ENCODE measurements around the gene ABCG1. TPM values are rescaled to one million over a fixed set of nuclear protein-coding genes. Genes with fewer than 3 reads are reported as not detected.

The ABCG1 gene
- total RNA-seq, 1 experiment from 2014 or later: 20.3 TPM

DNA sequence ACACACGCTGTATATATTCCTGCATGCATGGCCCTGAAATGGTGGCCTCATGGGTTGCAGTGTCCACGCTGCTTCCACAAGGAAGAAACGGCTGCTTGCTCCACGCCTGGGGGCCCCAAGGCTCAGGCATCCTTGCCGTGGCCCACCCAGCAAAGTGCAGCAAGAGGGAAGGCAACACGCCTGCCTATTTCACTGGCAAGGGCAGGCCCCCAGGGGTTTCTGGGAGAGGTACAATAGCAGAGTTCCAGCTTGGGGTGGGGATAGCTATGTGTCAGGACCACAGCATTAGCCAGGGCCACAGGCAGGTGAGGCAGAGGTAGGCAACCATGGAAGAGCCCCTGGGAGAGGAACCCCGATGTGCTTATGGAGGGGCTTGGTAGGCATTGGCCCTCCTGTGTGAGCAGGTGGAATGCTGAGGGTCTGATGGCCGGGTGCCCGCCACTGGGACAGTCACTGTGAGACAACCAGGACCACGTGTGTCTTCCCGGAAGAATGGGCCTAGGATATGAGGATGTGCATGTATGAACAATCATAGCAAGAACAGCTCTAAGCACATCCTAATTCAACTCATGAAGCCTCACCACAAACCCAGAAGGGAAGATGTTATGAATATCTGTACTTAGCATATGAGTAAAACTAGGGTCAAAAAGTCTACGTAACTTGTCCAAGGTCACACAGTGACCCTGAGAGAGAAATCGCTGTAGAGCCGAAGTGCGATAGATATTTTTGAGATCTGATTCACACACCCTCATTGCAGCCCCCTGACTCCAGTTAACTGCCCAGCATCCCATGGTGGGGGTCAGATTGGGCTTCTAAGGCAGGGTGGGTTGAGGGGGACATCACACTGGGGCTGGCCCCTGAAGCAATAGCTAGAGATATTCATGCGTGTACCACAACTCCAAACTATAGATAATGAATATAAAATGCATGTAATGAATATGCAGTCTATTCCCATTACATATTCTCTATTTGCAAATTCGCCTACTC lies 120.1 kb downstream of the ABCG1 start:
- no peak for DNase-seq (ENCODE audit: extremely low read depth, low read depth)

DNA sequence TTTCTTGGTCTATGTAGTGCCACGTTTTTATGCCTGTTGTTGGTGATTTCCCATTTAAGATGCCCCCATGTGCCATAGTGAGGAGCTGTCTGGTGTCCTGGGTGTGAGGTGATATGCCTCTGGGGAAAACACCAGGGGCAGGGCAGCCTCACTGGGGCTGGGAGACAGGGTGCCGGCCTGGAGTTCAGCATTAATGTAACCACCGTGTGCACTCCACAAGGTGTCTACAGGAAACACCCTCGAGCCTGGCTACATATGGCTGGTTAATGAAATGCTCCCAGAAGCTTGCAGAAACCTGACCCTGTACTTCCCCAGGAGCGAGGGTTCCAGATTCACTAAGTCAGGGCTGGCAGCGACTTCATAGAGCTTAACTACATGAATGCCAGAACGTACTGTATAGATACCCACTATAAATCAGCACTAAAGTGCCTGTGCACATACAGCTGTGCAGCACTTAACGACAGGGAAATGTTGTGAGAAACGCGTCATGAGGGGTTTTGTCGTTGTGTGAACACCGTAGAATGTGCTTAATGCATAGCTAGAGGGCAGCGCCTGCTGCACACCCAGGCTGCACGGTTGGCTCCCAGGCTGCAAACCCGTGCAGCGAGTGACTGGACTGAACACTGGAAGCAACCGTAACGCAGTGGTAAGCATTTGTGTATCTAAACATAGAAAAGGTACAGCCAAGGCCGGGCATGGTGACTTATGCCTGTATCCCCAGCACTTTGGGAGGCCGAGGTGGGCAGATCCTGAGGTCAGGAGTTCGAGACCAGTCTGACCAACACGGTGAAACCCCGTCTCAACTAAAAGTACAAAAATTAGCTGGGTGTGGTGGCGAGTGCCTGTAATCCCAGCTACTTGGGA lies 121.5 kb downstream of the ABCG1 start:
- DNase-seq (ENCODE audit: extremely low read depth, low read depth): no peak

DNA sequence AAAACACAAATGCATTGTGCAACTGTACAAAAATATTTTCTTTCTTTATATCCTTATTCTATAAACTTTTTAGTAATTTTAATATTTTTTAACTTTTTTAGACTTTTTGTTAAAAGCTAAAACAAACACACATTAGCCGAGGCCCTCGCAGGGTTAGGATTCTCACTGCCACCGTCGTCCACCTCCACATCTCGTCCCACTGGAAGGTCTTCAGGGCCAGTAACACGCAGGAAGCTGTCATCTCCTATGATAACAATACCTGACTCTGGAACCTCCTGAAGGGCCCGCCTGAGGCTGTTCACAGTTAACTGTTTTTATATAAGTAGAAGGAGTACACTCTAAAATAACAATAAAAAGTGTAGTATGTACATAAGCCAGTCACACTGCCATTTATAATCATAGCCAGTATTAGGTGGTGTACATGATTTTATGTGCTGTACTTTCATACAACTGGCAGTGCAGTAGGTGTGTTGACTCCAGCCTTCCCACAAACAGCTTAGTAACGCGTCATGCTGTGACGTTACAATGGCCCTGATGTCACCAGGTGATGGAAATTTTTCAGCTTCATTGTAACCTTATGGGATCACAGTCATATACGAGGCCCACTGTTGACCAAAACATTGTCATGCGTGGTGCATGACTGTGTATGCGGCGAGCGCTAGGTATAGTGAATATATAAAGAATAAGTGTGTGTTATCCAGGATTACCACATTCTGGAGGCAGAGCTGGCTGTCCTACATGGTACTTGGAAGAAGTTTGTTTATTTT lies 123.0 kb downstream of the ABCG1 start:
- DNase-seq (ENCODE audit: extremely low read depth, low read depth): no peak

DNA sequence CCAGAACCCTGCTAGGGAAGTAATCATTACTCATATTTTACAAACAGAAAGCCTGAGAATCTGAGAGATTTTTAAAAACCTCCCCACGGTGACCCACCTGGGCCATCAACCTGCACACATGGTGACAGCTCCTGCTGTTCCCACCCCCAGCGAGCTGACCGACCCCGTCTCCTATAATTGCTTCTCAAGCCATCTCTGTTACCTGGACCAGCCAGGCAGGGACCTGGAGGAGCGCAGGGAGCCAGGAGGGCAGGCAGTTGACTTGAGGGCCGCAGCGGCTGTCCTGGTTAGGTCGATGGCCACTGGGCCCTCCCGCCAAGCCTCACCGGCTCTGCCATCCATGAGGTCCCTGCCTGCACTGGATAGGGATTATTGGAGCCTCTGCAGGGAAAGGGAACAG lies 124.2 kb downstream of the ABCG1 start:
- DNase-seq (ENCODE audit: extremely low read depth, low read depth): no peak

DNA sequence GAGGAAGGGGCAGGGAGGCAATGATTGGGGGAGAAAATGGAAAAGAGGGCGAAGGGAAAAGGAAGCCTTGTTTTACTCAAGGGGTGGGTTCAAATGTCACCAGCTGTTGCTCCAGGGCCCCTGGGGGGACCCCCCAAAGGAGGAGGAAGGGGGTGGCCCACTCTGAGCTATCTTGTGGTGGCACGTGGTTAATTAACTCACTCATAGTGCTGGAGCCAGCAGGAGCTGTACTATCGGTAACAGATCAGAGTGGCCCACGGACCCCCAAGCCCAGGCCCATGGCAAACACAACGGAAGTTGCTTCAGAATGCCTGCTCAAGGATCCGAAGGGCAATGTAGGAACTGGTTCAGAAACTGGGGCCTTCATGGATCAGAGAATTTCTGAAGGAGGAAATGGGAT lies 124.6 kb downstream of the ABCG1 start:
- no peak for DNase-seq (ENCODE audit: extremely low read depth, low read depth)

DNA sequence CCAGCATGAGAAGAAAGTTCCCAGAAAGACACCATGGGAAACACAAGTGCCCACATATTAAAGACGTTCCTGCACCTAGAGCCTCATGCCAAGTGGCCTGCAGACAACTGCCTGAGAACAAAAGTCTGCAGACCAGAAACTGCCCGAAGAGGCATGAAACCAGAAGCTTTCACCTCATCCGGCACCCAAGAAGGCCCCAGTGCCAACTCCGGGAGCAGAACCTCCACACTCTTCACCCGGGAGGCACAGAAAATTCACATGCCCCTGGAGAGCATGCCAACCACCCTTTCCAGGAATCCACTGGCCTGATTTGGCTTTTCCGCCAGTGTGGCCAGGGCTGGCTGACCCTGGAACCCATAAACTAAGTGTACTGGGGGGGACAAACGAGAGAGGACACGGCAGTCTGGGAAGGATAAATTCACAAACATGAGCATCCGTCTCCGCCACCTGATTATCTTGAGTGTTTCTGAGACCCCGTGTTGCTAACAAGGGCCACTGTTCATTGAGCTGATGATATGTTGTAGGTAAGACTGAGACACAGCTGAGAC lies 125.1 kb downstream of the ABCG1 start:
- no peak for DNase-seq (ENCODE audit: extremely low read depth, low read depth)

DNA sequence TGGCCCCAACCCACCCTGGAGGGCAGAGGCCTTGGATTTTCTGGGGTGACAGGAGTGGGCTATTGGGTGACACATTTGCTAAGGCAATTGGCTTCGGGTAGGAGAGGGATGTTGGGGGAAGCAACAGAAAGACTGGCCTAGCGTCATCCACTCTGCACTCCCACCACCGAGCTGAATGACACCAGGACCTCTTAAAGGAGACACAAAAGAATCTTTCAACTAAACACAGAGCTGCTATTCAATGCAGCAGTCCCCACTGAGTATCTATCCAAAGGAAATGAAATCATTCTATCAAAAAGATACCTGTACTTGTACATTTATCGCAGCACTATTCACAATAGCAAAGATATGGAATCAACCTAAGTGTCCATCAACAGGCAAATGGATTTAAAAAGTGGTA lies 125.7 kb downstream of the ABCG1 start:
- no peak for DNase-seq (ENCODE audit: extremely low read depth, low read depth)

DNA sequence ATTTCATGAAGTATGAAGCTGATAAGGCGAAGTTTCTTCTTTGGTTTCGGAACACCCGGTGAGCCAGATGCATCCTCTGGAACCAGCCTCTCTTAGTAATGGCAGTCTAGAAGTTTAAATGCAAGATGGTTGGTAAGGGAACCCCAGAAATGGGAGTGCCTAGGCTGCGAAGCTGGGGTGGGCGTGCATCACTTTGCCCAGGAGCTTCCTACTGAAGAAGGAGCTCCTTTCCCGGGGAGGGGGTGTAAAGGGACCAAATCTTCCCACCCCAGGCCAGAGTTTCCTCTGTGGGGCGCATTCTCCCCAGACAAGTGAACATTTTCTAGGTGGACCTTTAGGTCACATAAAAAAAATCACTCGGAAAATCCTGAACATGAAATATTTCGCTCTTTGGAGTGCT lies 127.5 kb downstream of the ABCG1 start:
- DNase-seq (ENCODE audit: extremely low read depth, low read depth): no peak

Small RNA genes within 50 kb of the gene (small RNA-seq; reads per million reads assigned to genes)
- 0 reads per million in 2 experiments for gene RNA5SP492

Other genes starting within 250 kb of the ABCG1 start
- 13.2 and 14.4 TPM in 2 replicates for gene ZBTB21, start 208.8 kb upstream of the ABCG1 start, total RNA-seq (2014; rRNA removed; shearing (Covaris generic))
- not detected in 2 replicates for gene UMODL1, start 147.8 kb upstream of the ABCG1 start, total RNA-seq (2014; rRNA removed; shearing (Covaris generic))
- gene TFF3, start 96.3 kb downstream of the ABCG1 start, total RNA-seq (2014; rRNA removed; shearing (Covaris generic)): not detected in 2 replicates
- gene TFF2, start 131.9 kb downstream of the ABCG1 start, total RNA-seq (2014; rRNA removed; shearing (Covaris generic)): not detected in 2 replicates
- not detected in 2 replicates for gene TFF1, start 147.4 kb downstream of the ABCG1 start, total RNA-seq (2014; rRNA removed; shearing (Covaris generic))
- gene TMPRSS3, start 176.9 kb downstream of the ABCG1 start, total RNA-seq (2014; rRNA removed; shearing (Covaris generic)): 0.05 and 0.17 TPM in 2 replicates
- not detected in 2 replicates for gene UBASH3A, start 184.8 kb downstream of the ABCG1 start, total RNA-seq (2014; rRNA removed; shearing (Covaris generic))

Data from NCI-H460 (cell line).